IMR-90 (cell line): ENCODE measurements around the gene ASAP2. TPM values are rescaled to one million over a fixed set of nuclear protein-coding genes. Genes with fewer than 3 reads are reported as not detected.
"Not testable (repeated sequence)": the region's sequence is repeated elsewhere in the genome, so short reads cannot be mapped to it uniquely, and the experiment has no call there.

Source experiments
- ATAC-seq: fragments of 200-7000 bp; cut with Tn5 transposase; 2 replicates; pipeline ENCODE4 v1.9.1; 2020; ENCODE audit warnings: low read depth, mild to moderate bottlenecking, moderate library complexity
- BruUV-seq: library from RNA; stranded (reverse); fragments of 400-500 nt; replicated peaks from 2 replicates; lab custom pipeline; 2021; lab: Mats Ljungman, UMichigan
- CTCF ChIA-PET: fragments of 300-600 bp; formaldehyde crosslinking; extraction: SDS; loops from one replicate; lab custom pipeline; 2021; ENCODE audit warnings: antibody characterized with exemption; lab: Yijun Ruan, JAX
- POLR2A ChIA-PET: fragments of 300-600 bp; sonication (Branson Sonifier 250); formaldehyde crosslinking; loops from one replicate; lab custom pipeline; 2022; ENCODE audit warnings: antibody characterized with exemption; ENCODE audit not compliant: unreplicated experiment; lab: Charles Lee
- DNase-seq: peaks from one replicate; pipeline ENCODE4 v3.0.0; 2013
- H2AFZ ChIP-seq: replicated peaks from 2 replicates; pipeline ENCODE3; 2013; ENCODE audit warnings: low read length, mild to moderate bottlenecking; ENCODE audit not compliant: poor library complexity
- H2AK5ac ChIP-seq: 2 replicates; pipeline ENCODE4 v1.6.1; 2013; ENCODE audit warnings: low read depth, low read length, inconsistent platforms
- H2AK9ac ChIP-seq: replicated peaks from 2 replicates; pipeline ENCODE3; 2013; ENCODE audit warnings: mild to moderate bottlenecking, low read depth, low read length, moderate library complexity; ENCODE audit not compliant: poor library complexity
- H2BK120ac ChIP-seq: 2 replicates; pipeline ENCODE4 v1.6.1; 2013; ENCODE audit warnings: low read depth, low read length, inconsistent platforms
- H2BK15ac ChIP-seq: 3 replicates; pipeline ENCODE4 v1.6.1; 2013; ENCODE audit warnings: low read depth, low read length, inconsistent platforms
- H2BK20ac ChIP-seq: 2 replicates; pipeline ENCODE4 v1.6.1; 2013; ENCODE audit warnings: low read depth, mild to moderate bottlenecking, inconsistent platforms, low read length, moderate library complexity
- H2BK5ac ChIP-seq: 2 replicates; pipeline ENCODE4 v1.6.1; 2013; ENCODE audit warnings: mild to moderate bottlenecking, low read depth, low read length, inconsistent platforms; ENCODE audit not compliant: poor library complexity, severe bottlenecking
- H3K14ac ChIP-seq: replicated peaks from 2 replicates; pipeline ENCODE4 v1.6.1; 2013; ENCODE audit warnings: low read depth, low read length, inconsistent platforms
- H3K18ac ChIP-seq: 2 replicates; pipeline ENCODE4 v1.6.1; 2013; ENCODE audit warnings: low read depth, low read length, control low read depth
- H3K23ac ChIP-seq: 2 replicates; pipeline ENCODE4 v1.6.1; 2013; ENCODE audit warnings: low read depth, low read length, inconsistent platforms
- H3K27ac ChIP-seq: 2 replicates; pipeline ENCODE4 v1.5.1; 2013; ENCODE audit warnings: mild to moderate bottlenecking, control low read depth, low read length; ENCODE audit not compliant: insufficient read depth
- H3K27me3 ChIP-seq: 2 replicates; pipeline ENCODE4 v1.6.1; 2013; ENCODE audit warnings: low read length; ENCODE audit not compliant: control insufficient read depth, insufficient read depth
- H3K36me3 ChIP-seq: 2 replicates; pipeline ENCODE4 v1.6.1; 2013; ENCODE audit warnings: low read length, mixed read lengths; ENCODE audit not compliant: control insufficient read depth, insufficient read depth
- H3K4ac ChIP-seq: 2 replicates; pipeline ENCODE4 v1.6.1; 2013; ENCODE audit warnings: low read depth, low read length, inconsistent platforms
- H3K4me1 ChIP-seq: 2 replicates; pipeline ENCODE4 v1.6.1; 2013; ENCODE audit warnings: low read length, mixed read lengths; ENCODE audit not compliant: control insufficient read depth, insufficient read depth
- H3K4me2 ChIP-seq: 2 replicates; pipeline ENCODE4 v1.6.1; 2013; ENCODE audit warnings: low read depth, mild to moderate bottlenecking, control low read depth, low read length, moderate library complexity
- H3K4me3 ChIP-seq: 2 replicates; pipeline ENCODE4 v1.5.1; 2013; ENCODE audit warnings: low read depth, mild to moderate bottlenecking, control low read depth, low read length, moderate library complexity; ENCODE audit not compliant: insufficient read depth
- H3K56ac ChIP-seq: 2 replicates; pipeline ENCODE4 v1.6.1; 2013; ENCODE audit warnings: low read length, inconsistent platforms; ENCODE audit not compliant: insufficient read depth; ENCODE audit errors: extremely low read depth
- H3K79me1 ChIP-seq, 2 experiments: 2 replicates each; pipeline ENCODE4 v1.6.1; 2013; ENCODE audit warnings: low read length in 2 of 2, inconsistent platforms in 1 of 2, low read depth in 1 of 2
- H3K9ac ChIP-seq: 2 replicates; pipeline ENCODE4 v1.6.1; 2013; ENCODE audit warnings: low read depth, low read length, control low read depth
- H3K9me1 ChIP-seq: 2 replicates; pipeline ENCODE4 v1.6.1; 2013; ENCODE audit warnings: low read length, inconsistent platforms; ENCODE audit not compliant: insufficient read depth
- H3K9me3 ChIP-seq: 2 replicates; pipeline ENCODE4 v1.6.1; 2013; ENCODE audit warnings: low read length; ENCODE audit not compliant: control insufficient read depth, insufficient read depth
- H4K20me1 ChIP-seq: 2 replicates; pipeline ENCODE4 v1.6.1; 2013; ENCODE audit warnings: low read length, inconsistent platforms; ENCODE audit not compliant: insufficient read depth
- H4K5ac ChIP-seq: 2 replicates; pipeline ENCODE4 v1.6.1; 2013; ENCODE audit warnings: mild to moderate bottlenecking, low read depth, low read length, control low read depth
- H4K8ac ChIP-seq, 2 experiments: 2 replicates each; pipeline ENCODE4 v1.6.1; 2013; ENCODE audit warnings: low read depth in 2 of 2, low read length in 2 of 2, control low read depth in 1 of 2, inconsistent platforms in 1 of 2
- H4K91ac ChIP-seq: 2 replicates; pipeline ENCODE4 v1.6.1; 2013; ENCODE audit warnings: low read depth, low read length, inconsistent platforms; ENCODE audit not compliant: insufficient read depth
- WGBS, 2 experiments: methylation state at CpG; one replicate each; pipeline versions ENCODE4 v1.1.5 to v1.1.7; 2013; ENCODE audit warnings: missing lambda C conversion rate in 2 of 2; ENCODE audit not compliant: insufficient read length in 1 of 2; ENCODE audit errors: extremely low coverage in 2 of 2; 5-methylcytosine and 5-hydroxymethylcytosine counted together
- dilution Hi-C: fragments of 300-500 bp; cut with HindIII; formaldehyde crosslinking; loops from one replicate; pipeline ENCODE4 v1.14.3; 2018; ENCODE audit warnings: low sequenced_read_pairs; ENCODE audit not compliant: unreplicated experiment
- in situ Hi-C: fragments of 300-500 bp; cut with MboI; formaldehyde crosslinking; loops from 3 replicates; pipeline ENCODE4 v1.14.3; 2019; ENCODE audit warnings: low sequenced_read_pairs, inconsistent platforms, mixed read lengths
- intact Hi-C: fragments of 100-400 bp; cut with micrococcal nuclease; formaldehyde crosslinking; loops from 2 replicates; pipeline ENCODE4 v1.10.0; 2022
- polyA plus RNA-seq, 3 experiments: library from polyadenylated mRNA; depleted of rRNA; stranded (reverse); fragments of >200 nt; gene quantifications; 2 replicates each; pipeline ENCODE4 v1.2.3, GENCODE V29; 2012; ENCODE audit warnings: low replicate concordance in 1 of 3
- total RNA-seq: library from RNA; depleted of rRNA; stranded (reverse); fragments of >200 nt; gene quantifications from 2 replicates; pipeline ENCODE4 v1.2.3, GENCODE V29; 2012

The ASAP2 gene
- total and polyA plus RNA-seq, 2 of the 4 experiments (the other 2 are of a cell fraction), result 19.7 to 28.1 TPM

DNA sequence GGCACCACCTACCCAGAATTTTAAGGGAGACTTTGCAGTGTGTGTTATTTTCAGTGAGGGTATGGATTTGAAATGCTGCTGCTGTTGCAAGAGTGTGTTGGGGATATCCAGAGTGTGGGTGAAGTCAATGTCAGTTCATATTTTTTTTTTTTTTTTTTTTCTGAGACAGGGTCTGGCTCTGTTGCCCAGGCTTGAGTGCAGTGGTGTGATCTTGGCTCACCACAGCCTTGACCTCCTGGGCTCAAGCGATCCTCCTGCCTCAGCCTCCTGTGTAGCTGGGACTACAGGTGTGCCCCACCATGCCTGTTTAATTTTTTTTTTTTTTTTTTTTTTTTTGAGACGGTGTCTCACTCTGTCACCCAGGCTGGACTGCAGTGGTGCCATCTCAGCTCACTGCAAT lies 9.5 kb downstream of the ASAP2 start:
- H3K4me1 ChIP-seq, result peaks cover 31% of the 10 kb centered on the region
- peaks cover 71% of the 10 kb centered on the region; the same call in 1 of the 2 replicates for H4K20me1 ChIP-seq
- H3K9ac ChIP-seq, H3K4me2 ChIP-seq, H3K14ac ChIP-seq, H4K5ac ChIP-seq, H4K8ac ChIP-seq, H3K4ac ChIP-seq, H2AFZ ChIP-seq, H2BK120ac ChIP-seq, H2AK5ac ChIP-seq, intact Hi-C loops, H2BK15ac ChIP-seq, H3K27ac ChIP-seq, H3K27me3 ChIP-seq, CTCF ChIA-PET, DNase-seq, H3K9me3 ChIP-seq, BruUV-seq, H3K56ac ChIP-seq, H3K36me3 ChIP-seq, in situ Hi-C loops, ATAC-seq, H3K4me3 ChIP-seq, H2BK5ac ChIP-seq, H3K18ac ChIP-seq, POLR2A ChIA-PET, dilution Hi-C loops, H2BK20ac ChIP-seq, H4K91ac ChIP-seq: not testable (repeated sequence)
- H2AK9ac ChIP-seq, result peak overlapping the region; percentile 22
- 100% methylated on average over 1 of the region's 2 CpGs; no CpG with 5 or more reads in 1 of the 2 experiments for WGBS, 2 experiments
- H3K9me1 ChIP-seq, result peaks cover 58% of the 10 kb centered on the region
- H3K23ac ChIP-seq, result peak overlapping the region; percentile 4; the same call in 1 of the 2 replicates
- H3K79me1 ChIP-seq, result peaks cover 37 to 75% of the 10 kb centered on the region in 2 experiments
